HEK293T (cell line): ENCODE data around the gene EGFR.

Experiments
- FOXA1 ChIP-seq: fragments of 450-650 bp; IDR thresholded peaks from 2 replicates; pipeline ENCODE4 v1.6.1; 2016; ENCODE audit warnings: mild to moderate bottlenecking
- FOXK2 ChIP-seq: fragments of 450-650 bp; IDR thresholded peaks from 2 replicates; pipeline ENCODE4 v1.6.1; 2016; ENCODE audit warnings: mild to moderate bottlenecking
- LEF1 ChIP-seq: fragments of 450-650 bp; IDR thresholded peaks from 2 replicates; pipeline ENCODE4 v1.6.1; 2017; ENCODE audit warnings: mild to moderate bottlenecking, borderline replicate concordance
- PKNOX1 ChIP-seq: fragments of 450-650 bp; IDR thresholded peaks from 2 replicates; pipeline ENCODE4 v1.6.1; 2016
- TARDBP ChIP-seq: fragments of 450-650 bp; IDR thresholded peaks from 2 replicates; pipeline ENCODE4 v1.6.1; 2016

- no peak for TF ChIP-seq LEF1
- no peak for TF ChIP-seq TARDBP
- no peak for TF ChIP-seq FOXA1
- TF ChIP-seq PKNOX1: no peak
- TF ChIP-seq FOXK2: no peak
Measured at GRCh38 chr7:55205124-55205955, 186.5 kb downstream of the EGFR start.
